ENCODE data around the gene WBP2NL.

The WBP2NL gene

DNA sequence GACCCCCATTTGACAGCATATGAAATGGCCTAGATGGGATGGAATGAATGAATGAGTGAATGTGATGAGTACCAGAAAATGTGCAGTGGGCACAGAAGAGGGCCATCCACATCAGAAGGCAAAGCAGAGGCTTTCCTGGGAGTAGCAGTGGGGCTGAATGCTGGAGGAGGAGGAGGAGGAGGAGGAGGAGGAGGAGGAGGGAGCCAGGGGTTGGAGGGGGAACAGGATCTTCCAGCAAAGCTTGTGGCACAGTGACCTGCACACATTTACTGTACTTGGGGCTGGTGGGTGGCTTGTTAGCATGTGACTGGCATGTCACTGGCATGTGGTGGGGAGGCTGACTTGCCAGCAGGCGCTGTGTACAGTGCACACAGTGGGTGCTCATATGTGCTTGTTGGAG, 19.9 kb upstream of the WBP2NL start:
- DNase-seq (ENCODE audit: low read depth in 2 of 2) = no peak

DNA sequence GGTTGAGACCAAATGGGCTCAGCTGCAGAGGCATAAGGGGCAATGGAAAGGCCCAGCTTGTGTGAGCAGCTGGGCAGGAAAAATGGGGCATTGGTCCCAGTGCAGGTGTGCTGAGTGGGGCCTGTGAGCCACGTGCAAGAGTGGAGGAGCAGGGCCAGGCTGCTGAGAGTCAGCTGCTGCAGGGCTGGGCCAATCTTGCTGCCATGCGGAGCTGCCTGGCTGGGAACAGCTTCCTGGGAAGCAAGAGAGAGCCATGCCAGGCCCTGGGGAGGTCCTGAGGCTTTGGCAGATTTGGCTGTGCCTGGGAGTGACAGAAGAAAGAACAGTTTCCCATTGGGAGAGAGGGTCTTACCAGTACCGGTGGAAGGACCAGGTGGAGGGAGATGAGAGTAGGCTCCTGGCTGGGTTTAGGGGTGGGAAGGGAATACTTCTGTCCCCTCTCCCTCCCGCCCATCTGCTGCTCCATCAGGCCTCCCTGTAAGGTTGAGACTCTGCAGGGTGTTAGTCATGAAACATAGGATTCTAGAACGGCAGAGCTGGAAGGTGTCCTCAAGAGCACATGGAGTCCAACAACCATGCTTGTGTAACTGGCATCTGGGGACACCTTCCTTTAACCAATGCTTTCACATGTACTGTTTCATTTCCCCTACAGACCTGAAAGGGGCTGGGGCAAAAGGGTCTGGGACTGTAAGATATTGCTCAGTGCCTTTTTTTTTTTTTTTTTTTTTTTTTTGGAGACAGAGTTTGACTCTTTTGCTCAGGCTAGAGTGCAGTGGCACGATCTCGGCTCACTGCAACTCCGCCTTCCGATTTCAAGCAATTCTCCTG, 19.0 kb upstream of the WBP2NL start:
- no peak for DNase-seq (ENCODE audit: low read depth in 2 of 2)

DNA sequence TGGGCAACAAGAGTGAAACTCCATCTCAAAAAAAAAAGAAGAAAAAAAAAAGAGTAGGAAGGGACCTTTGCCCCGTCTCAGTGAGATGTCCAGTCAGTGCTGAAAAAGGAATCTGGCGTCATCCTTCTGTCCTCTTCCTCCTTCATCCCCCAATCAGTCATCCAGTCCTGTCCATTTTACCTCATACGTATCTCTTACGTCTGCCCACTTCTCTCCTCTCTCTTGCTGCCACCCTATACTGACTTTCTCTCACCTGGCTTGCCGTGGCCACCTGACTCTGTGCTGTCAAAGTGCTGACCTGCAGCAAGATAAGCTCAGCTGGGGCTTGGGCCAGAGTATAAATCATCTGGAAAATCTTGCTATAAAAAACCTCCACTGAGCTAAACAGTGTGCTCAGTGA, 15.7 kb upstream of the WBP2NL start:
- DNase-seq (ENCODE audit: low read depth in 2 of 2) = no peak

DNA sequence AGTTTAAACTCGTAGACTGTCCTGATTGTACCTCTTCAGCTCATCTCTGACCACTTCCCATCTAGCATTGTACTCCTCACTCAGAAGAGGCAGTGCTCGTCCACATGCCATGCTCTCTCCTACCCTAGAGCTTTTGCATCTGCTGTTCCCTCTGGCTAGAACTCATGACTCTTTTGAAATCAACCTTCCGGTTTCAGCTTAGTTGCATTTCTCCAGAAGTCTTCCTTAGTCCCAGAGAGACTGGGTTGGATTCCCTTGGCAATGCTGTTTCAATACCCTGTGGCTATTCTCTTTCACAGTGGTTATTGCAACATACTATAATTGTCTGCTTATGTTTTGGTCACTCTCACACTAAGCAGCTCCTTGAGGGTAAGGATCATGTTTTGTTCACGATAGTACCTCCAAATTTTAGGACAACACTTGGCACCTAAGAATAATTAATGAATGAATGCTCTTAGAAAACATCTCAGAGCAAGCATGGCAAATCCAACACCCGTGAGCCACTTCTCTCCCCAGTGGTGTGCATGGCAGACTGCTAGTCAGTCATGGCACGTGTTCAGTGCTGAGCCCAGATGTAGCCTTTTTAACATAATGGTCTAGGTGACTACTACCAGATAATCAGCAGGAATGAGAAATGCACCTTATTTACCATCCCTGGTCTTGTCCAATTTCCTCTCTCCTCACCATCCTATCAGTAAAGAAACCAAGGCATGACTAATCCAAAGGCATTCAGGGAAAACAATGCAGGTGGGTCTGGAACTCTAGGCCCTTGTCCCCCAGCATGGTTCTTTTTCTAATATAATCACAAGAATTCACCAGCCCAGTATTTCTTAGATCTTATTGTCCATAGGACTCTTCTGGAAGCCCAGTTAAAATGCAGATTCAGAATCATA, 14.8 kb upstream of the WBP2NL start:
- no peak for DNase-seq (ENCODE audit: low read depth in 2 of 2)

DNA sequence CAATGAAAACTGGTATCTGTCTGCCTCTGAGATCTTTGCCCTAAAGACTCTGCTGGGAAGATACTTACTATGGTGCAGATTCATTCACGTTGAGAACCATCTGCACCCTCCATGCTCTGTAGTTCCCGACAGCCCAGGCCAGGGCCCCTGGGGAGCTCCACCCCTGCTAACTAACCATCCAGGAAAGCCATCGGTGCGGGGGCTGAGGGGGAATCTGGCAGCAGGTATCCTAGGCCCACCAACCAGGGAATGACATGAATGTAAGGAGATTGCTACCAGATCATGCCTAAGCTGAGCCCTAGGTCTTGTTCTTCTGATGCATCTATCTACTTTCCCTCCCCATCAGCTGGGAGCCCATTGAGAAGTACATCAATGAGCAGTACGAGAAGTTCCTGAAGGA, 11.3 kb upstream of the WBP2NL start:
- no peak for DNase-seq (ENCODE audit: low read depth in 2 of 2)

DNA sequence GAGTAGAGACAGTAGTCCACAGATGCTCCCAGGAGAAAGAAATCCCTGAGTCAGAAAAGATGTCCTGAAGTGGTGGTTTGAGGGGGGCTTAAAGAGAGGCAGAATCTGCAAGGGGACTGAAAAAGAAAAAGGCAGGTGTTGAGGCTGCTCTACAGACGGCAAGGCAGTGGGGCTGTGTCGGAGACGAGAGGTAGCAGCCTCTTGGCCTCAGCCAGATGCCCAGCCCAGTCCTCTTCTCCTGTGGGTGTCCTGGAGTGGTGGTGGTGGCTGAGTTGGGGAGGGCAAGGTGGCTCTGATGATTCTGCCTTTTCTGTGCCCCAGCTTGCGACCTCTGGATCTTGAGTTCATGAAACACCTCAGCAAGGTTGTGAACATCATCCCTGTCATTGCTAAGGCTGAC, 9.3 kb upstream of the WBP2NL start:
- no peak for DNase-seq (ENCODE audit: low read depth in 2 of 2)

DNA sequence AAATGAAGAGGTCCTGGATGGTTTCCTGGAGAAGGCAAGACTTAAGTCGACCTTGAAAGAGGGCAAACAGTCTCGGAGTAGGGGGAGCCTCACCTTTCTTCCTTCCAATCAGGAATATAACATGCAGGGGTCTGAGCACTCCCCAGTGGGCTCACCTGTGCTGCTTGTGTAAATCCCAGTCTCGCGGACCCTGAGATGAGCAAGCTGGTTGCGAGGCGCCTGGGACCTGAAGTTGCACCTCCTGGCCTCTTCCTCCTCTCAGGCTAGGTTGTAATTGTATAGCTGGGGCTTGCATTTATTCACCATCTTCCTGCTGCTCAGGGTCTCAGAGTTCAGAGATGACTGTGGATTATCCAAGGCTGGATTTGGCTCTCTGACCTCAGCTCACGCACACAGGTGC, 7.5 kb upstream of the WBP2NL start:
- no peak for DNase-seq (ENCODE audit: low read depth in 2 of 2)

DNA sequence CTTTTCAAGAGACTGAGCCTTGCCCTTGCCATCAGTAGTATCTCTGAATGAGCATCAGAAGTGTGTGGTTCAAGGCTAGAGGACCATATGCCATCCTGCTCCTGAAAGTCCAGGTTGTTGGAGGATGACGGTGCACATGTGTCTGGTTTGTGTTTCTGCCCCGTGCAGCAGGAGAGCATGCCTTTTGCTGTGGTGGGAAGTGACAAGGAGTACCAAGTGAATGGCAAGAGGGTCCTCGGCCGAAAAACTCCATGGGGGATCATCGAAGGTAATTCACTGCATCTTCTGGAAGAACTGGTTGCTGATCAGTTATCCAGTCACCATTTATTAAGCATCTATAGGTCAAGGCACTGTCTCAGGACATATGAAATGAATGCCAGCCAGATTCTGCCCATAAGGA, 6.1 kb upstream of the WBP2NL start:
- DNase-seq (ENCODE audit: low read depth in 2 of 2) = no peak

DNA sequence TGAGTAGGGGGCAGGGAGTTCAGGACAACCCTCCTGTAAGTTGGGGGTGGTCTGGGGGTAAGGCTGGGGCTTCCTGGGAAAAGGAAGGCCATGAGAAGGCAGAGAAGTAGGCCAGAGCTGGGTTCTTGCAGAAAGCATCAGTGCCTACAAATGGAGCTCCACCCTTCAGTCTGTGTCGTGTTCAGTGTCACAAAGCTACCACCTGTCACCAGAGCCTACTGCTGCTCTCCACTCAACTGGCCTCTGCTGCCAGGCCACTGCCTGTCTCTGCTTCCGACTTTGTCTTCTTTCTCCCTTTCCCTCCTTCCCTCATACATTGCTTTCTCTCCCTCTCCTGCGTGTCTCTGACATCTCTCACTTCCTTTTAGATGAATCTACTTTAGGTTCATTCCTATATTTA, 3.4 kb upstream of the WBP2NL start:
- no peak for DNase-seq (ENCODE audit: low read depth in 2 of 2)

DNA sequence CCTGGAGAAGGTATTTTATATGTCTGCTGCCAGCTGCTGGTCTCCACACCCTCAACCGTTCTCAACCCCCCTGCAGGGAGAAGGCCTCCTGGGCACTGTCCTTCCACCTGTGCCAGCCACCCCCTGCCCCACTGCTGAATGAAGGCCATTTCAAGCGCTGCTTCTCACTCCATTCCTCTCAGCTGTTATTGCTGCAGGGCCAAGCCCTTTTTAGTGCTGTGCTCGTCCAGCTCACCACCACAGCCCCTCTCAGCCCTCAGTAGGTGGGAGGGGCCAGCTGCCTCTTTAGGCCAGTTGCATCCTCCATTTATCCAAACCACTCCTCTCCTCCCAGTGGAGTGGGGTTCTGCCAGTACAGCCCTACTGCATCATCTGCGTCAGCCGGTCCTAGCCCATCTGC, 1.8 kb upstream of the WBP2NL start:
- DNase-seq (ENCODE audit: low read depth in 2 of 2) = no peak

DNA sequence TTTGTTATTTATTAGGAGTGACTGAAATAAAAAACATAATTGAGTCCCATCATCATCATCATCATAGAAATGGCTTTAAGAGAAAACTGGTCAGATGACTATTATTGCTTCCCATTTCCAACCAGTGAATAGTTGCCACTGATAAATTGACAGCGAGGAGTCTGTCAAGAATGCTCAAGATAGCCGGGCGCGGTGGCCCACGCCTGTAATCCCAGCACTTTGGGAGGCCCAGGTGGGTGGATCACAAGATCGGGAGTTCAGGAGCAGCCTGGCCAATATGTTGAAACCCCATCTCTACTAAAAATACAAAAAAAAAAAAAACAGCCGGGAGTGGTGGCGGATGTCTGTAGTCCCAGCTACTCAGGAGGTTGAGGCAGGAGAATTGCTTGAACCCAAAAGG, 1.9 kb downstream of the WBP2NL start:
- DNase-seq (ENCODE audit: low read depth in 2 of 2) = no peak

DNA sequence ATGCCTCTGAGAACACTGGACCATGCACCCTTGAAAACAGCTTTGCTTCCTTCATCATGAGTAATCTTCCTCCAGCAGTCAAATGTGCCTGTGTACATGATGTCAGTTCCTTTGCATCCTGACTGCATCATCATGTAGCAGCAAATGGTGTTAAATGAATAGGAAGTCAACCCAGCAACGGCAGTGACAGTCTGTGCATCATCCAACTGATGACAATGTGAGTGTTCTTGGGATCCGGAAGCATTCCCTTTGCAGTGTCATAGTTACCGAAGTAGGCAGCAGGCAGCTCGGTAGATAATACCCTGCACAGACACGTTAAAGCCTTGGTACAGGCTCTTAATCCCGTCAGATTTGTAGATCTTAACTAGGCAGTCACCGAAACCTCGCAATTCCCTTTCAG, 2.5 kb downstream of the WBP2NL start:
- DNase-seq (ENCODE audit: low read depth in 2 of 2) = no peak

DNA sequence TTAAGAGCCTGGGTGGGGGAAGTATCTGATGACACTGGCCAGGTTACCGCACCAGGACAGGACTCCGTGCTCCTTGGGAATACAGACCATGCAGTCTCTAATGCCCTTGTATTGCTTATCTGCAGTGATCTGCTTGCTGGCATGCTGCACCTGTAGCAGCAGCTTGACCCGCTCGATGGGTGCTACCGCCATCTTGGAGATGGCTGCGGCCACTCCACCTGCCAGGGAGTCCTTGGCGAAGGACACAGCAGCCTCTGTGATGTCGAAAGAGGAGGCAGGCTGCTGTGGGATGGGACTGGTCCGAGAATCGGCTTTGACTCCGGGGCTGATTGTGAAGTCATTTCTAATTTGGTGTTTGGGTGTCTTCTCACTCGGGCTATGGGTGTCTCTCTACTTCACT, 3.1 kb downstream of the WBP2NL start:
- no peak for DNase-seq (ENCODE audit: low read depth in 2 of 2)

DNA sequence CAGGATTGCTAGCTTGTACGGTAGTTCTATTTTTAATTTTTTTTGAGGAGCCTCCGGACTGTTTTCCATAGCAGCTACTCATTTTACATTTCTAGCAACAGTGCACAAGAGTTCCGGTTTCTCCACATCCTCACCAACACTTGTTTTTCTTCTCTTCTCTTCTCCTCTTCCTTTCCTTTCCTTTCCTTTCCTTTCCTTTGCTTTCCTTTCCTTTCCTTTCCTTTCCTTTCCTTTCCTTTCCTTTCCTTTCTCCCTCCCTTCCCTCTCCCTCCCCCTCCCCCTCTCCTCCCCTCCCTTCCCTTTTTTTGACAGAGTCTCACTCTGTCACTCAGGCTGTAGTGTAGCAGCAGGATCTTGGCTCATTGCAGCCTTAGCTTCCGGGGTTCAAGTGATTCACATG, 9.3 kb downstream of the WBP2NL start:
- DNase-seq (ENCODE audit: low read depth in 2 of 2) = no peak

DNA sequence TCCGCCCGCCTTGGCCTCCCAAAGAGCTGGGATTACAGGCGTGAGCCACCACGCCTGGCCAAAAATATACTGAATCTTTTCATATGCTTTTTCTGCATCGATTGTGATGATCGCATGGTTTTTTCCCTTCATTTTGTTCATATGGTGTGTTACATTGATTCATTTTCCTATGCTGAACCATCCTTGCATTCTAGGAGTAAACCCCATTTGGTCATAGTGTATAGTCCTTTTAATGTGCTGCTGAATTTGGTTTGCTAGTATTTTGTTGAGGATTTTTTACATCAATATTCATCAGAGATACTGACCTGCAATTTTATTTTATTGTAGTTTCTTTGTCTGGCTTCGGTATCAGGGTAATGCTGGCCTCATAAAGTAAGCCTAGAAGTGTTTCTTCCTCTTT, 12.2 kb downstream of the WBP2NL start:
- no peak for DNase-seq (ENCODE audit: low read depth in 2 of 2)

DNA sequence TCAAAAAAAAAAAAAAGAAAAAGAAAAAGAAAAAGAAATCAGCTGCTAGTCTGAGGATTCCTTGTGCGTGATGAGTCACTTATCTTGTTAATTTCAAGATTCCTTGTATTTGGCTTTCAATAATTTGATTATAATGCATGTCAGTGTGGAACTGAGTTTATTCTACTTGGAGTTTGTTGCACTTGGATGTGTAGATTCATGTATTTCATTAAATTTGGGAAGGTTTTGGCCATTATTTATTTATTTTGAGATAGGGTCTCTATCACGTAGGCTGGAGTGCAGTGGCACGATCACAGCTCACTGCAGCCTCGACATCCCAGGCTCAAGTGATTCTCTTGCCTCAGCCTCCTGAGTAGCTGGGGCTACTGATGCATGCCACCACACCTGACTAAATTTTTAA, 14.8 kb downstream of the WBP2NL start:
- DNase-seq (ENCODE audit: low read depth in 2 of 2) = no peak

DNA sequence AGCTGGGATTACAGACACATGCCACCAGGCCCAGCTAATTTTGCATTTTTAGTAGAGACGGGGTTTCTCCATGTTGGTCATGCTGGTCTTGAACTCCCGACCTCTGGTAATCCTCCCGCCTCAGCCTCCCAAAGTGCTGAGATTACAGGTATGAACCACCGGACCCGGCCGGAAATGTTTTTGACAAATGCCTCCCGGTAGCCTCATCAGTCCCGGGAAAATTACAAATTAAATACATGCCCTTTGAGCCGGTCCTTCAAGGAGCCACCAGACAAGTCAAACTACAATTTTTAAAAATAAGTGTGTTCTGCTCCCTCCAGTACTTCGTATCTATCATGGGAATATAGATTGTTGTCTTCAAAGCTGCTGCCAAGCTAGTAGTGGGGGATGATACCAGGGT, 17.5 kb downstream of the WBP2NL start:
- no peak for DNase-seq (ENCODE audit: low read depth in 2 of 2)

DNA sequence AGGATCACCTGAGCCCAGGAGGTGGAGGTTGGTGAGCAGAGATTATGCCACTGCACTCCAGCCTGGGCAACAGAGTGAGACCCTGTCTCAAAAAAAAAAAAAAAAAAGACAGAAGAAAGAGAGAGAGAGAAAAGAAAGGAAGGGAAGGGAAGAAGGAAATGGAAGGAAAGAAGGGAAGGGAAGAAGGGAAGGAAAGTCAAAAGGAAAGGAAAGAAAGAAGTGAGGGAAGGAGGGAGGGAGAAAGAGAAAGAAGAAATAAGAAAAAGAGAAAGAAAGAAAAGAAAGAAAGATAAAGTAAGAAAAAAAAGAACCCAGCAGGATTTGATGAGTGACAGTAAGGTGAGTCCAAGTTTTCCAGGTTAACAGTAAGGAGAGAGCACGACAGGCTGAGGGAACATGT, 19.6 kb downstream of the WBP2NL start:
- DNase-seq (ENCODE audit: low read depth in 2 of 2) = no peak

DNA sequence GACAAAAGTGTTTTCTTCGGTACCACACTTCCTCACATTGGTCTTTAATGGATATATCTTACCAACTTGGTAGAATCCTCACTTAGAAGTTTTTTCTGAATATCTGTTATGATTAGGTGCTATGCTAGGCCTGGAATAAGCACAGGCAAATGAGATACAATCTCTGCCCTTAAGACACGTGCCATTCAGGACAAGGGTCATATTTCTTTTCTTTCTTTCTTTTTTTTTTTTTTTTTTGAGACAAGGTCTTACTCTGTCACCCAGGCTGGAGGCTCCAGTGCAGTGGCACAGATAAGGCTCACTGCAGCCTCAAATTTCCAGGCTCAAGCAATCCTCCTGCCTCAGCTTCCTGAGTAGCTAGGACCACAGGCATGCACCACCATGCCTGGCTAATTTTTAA, 23.0 kb downstream of the WBP2NL start:
- no peak for DNase-seq (ENCODE audit: low read depth in 2 of 2)

DNA sequence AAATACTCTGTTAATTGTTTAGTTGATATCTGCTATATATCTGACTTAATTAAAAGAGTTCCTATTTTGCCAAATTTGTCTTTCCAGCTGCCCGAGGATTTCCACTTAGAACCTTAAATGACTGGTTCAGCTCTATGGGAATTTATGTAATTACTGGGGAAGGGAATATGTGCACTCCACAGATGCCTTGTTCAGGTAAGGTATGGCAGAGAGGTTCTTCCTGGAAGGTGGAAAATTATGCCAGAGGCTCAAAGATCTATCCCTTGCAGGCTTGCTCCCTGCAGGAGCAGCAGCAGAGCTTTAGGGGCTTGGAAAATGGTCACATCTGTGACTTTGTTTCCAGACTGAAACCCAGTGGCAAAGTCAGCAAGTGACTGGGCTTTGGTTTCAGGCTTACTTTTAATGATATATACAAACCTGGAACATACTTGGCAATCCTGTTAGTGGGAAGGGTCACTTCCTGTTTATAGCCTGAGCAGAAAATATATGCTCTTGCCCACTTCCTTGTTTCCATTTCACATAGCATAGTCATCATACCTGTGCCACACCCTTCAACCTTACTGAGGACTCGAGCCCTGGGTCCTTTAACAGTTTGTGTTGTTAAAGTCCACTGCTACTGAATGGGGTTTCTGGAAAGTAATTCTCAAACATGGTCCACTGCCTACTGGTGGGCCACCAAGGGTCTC, 23.7 kb downstream of the WBP2NL start:
- no peak for DNase-seq (ENCODE audit: low read depth in 2 of 2)

DNA sequence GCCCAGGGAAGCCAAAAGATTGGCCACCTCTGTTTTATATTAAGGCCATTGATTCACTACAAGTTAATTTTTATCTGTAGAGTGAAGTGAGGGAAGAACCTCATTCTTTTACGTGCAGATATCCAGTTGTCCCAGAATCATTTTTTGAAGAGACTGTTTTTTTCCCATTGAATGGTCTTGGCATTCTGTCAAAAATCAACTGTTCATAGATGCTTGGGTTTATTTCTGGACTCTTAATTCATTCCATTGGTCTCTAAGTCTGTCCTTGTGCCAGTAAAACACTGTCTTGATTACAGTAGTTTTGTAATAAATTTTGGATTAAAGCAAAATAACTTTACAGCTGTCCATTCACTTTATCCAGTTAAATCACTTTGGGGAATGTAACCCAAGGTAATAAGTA, 26.8 kb downstream of the WBP2NL start:
- DNase-seq (ENCODE audit: low read depth in 2 of 2) = no peak

DNA sequence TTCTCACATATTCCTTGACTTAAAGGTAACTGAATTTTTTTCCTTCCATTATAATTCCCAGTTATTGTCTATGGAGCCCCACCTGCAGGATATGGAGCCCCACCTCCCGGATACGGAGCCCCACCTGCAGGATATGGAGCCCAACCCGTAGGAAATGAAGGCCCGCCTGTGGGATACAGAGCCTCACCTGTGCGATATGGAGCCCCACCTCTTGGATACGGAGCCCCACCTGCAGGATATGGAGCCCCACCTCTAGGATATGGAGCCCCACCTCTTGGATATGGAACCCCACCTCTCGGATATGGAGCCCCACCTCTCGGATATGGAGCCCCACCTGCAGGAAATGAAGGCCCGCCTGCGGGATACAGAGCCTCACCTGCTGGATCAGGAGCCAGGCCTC, 28.1 kb downstream of the WBP2NL start:
- DNase-seq (ENCODE audit: low read depth in 2 of 2) = no peak

Data from stimulated activated CD8-positive, alpha-beta memory T cell treated with anti-CD3 and anti-CD28 coated beads, Interleukin-7, amount 100 ng/mL, for 1 hour (primary cell).